ENCODE measurements around the gene PLD4.
"Not testable (repeated sequence)": the region's sequence is repeated elsewhere in the genome, so short reads cannot be mapped to it uniquely, and the experiment has no call there.

The PLD4 gene

GRCh38 chr14:104886690-104887622, 37.7 kb upstream of the PLD4 start:
- peak; percentile 9 for DNase-seq

DNA sequence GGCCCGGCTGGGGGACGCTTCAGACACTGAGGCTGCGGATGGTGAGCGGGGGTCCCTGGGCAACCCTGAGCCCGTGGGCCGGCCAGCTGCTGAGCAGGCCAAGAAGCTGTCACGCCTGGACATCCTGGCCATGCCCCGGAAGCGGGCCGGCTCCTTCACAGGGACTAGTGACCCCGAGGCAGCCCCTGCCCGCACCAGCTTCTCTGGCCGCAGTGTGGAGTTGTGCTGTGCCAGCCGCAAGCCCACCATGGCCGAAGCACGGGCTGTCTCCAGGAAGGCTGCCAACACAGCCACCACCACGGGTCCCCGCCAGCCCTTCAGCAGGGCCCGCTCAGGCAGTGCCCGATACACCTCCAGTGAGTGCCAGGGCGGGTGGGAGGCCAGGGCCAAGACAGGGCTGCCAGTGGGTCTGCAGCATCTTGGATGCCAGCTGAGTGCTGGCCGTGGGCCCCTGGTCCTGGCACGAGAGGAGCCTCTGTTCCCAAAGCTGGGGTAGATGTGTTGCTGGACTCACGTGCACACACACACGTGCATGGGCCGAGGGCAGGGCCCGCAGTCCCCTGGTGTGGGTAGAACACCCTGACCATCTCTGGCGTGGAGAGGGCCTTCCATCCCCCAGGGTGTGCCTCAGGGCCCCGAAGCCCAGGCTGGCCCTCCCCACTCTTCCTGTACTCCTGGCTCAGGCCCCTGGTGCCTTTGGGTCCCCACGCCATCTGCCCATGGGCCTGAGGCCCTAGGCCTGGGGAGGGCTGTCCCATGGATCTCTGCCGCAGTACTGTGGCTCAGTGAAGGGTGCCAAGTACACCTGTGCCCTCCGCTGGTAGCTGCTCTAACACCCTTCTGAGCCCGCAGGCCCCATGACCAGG, 36.8 kb upstream of the PLD4 start:
- peak; percentile 9 for DNase-seq

DNA sequence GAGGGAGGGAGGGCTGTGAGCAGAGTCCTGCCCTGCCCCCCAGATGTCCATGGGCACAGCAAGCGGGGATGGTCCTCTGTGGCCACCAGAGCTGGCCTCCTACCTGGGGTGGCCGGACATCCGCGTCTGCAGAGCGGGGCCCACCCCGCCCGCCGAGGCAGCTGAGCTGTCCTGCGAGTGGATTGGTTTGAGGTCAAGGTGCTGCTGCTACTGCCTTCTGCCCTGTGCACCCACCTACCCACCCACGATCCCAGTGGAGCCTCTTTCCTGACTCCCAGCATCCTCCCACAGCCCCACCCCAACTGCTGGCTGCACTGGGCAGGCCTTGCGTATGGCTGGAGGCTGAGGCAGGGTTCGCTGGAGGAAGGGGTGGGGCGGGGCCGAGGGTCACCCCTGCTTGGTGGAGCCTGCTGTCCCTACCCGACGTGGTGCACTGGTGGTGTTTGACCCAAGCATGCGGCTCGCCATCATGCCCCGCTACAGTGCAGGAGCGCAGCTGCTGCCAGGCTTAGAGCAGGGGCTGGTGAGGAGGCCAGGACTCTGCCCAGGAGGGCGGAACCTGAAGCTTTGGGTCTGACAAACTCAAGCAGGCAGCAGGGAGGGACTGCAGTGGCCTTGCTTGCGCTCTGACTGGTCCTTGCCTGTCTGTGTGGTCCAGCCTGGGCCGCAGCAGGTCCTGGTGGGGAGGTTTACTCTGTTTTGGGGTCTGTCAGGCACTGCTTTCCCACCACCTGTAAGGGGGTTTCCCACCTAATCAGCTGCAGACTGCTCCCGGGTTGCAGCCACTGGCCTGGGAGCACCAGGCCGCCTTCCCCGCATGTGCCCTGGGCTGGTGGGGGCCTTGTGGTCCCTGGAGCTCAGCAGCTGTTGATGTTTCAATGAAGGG, 35.9 kb upstream of the PLD4 start:
- DNase-seq: no peak

- no peak for DNase-seq
These were observed 35.3 kb upstream of the PLD4 start for GRCh38 chr14:104889375-104889757.

GRCh38 chr14:104890292-104890691, 34.4 kb upstream of the PLD4 start:
- DNase-seq: not testable (repeated sequence)

GRCh38 chr14:104891121-104891551, 33.5 kb upstream of the PLD4 start:
- DNase-seq: no peak

GRCh38 chr14:104891664-104892530, 32.8 kb upstream of the PLD4 start:
- no peak for DNase-seq

DNA sequence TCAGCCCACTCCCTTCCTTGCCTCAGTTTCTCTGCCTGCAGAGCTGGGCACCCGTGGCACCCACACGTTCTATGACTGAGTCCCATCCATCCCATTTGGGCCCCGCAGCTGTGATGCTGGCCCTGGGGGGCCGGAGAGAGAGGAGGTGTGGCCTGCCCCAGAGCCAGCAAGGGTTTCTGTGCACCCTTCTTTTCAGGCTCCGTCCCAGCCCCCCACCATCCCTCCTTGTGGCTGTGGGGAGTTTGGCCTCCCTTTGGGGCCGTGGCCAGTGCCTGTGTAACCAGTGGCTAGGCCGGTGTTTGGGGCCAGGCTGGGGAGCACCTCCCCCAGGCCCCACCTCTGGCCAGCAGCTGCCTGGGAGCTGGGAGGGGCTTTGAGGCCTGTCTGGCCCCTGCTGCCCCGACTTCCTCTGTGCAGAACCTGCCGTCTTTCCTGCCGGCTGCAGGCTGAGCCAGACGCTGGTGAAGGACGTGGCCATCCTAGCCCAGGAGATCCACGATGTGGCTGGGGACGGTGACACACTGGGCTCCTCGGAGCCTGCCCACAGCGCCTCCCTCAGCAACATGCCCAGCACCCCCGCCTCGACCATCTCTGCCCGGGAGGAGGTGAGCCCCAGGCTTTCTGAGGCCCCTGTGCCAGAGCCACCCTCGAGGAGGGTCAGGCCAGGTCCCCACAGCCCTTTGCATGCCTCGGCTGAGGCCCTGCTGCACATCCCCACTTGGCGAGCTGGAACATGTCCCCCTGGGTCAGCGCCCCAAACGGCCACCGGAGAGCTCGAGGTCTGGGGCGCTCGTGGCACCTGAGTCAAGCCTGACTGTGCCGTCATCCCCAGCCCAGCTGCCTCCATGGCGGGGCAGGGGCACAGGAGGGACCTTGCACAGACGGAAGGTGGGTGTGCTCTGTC, 31.9 kb upstream of the PLD4 start:
- peak; percentile 9 for DNase-seq

DNA sequence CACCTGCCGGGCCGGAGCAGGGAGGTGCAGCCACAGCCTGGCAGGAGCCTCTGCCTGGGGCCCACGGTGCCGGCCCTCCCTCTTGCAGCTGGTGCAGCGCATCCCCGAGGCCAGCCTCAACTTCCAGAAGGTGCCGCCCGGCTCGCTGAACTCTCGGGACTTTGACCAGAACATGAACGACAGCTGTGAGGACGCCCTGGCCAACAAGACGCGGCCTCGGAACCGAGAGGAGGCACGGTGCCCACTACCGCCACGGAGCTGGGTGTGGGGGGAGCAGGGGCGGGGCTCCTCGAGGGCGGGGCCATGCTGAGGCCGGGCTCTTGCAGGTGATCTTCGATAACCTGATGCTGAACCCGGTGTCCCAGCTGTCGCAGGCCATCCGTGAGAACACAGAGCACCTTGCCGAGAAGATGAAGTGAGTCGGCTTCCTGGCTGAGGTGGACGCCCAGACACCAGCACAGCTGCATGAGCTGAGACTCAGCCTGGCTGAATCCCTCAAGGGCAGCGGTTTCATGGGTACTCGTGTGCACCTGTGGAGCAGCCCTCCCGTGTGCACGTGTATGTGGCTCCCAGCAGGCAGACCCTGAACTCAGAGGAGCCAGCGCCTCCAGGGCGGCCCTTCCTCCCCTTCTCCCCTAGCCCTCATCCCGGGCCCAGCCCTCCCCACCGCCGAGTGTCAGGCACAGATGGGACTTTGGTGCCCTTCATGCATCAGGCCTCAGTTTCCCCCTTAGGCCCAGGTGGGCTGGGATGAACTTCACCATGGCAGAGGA, 31.1 kb upstream of the PLD4 start:
- DNase-seq: peak; percentile 9

- no peak for DNase-seq
These were observed 30.1 kb upstream of the PLD4 start for GRCh38 chr14:104894331-104895206.

- peak; percentile 9 for DNase-seq
These were observed 29.4 kb upstream of the PLD4 start for GRCh38 chr14:104895207-104895785.

DNA sequence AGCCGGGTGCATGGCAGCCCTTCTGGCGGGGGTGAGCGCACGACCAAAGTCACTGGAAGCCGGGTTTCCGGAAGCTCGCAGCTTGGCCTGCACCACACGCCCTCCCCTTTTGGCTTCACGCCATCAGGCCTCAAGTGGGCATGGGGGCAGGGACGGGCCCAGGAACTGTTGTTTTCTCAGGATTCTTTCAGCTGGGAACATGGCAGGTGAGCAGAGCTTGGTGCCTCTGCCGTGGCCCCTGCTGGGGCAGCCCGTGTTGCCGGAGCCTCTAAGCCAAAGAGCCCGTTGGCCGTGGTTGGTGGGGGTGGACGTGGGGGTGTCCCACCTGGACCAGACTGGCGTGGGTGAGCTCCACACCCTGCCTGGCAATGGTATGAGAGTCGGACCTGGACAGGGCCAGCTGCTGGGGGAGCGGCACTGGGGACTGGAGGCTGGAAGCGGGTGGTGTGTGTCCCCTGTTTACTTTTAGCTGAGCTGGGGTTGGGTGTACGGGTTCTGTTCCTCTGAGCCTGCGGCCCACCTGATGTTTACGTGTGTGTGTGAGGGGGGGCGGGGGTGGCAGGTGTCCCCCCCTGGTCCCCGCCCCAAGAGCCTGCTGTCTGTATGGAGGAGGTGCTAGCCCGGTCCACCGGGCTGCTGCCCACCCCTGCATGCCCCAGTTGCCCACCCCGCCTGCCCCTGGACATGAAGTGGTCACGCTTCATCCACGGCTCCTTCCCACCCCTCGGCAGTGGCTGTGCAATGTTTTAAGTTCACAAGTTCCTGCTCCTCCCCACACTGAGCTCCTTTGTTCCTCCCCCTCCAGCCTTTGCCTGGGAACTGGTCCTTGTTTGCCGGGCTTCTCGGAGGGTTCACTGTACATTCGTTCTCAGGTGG, 28.7 kb upstream of the PLD4 start:
- peak; percentile 10 for DNase-seq

DNA sequence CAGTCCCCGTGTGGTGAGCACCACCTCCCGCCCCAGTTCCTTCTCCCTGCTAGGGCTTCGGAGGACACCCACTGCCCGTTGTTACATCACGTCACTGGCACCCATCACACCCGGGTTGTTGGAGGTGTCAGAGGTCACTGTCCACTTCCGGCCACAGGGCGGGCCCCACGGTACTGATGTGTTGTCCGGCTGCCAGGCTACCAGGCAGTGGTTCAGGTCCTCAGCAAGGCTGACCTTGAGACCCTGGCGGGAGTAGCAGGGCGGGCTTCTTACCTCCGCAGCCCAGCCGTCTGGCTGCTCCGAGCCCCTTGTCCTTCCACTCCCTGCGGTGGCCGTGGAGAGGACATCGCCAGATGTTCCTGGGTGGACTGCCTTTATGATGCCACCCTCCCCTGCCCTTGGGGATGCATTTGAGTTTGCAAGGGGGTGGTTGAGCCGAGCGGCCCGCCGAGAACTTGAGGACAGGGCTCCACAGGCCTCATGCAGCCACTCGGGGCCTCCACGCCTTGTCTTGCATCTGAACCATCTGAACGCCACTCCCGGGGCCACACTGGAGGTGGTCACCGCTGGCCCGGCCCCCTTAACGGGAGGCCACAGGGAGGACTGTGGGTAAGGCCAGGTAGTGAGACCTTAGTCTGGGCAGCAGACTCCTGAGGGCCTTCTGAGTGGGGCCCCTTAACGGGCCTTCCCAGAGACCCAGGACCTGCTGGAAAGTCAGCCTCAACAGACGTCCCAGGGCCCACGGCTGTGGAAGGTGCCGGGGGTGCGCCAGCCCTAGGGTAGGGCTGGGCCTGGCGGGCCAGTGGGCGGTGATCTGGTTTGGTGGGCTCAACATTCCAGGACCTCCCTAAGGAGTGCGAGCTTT, 27.1 kb upstream of the PLD4 start:
- DNase-seq: no peak

GRCh38 chr14:104898195-104898558, 26.5 kb upstream of the PLD4 start:
- DNase-seq: no peak

- no peak for DNase-seq
These were observed 25.7 kb upstream of the PLD4 start for GRCh38 chr14:104898870-104899510.

DNA sequence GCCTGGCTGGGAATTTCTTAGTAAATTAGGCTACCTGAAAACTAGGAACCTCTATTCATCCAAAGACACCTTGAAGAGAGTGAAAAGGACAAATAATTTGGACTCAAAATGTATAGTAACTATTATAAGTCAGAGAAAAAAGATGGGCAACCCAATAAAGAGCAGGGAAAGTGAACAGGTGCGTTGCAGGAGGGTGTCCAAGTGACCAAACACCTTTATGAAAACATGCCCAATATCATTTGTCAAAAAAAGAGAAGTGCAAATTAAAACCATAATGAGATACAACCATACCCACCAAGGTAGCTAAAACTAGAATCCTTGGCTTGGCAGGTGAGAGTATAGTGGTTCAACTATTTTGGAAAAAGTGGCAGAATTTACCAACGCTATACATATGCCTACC, 24.9 kb upstream of the PLD4 start:
- DNase-seq: no peak

All from activated naive CD4-positive, alpha-beta T cell treated with anti-CD3 and anti-CD28 coated beads, Interleukin-2, amount 50 U/mL, for 16 hours (primary cell).